T1000 (cell line): ENCODE data around the gene MGAT1.

ENCODE experiments used
- DNase-seq: peaks from one replicate; lab custom pipeline; 2025; ENCODE audit warnings: mixed read lengths; lab: John Stamatoyannopoulos, UW

MGAT1 gene

DNA sequence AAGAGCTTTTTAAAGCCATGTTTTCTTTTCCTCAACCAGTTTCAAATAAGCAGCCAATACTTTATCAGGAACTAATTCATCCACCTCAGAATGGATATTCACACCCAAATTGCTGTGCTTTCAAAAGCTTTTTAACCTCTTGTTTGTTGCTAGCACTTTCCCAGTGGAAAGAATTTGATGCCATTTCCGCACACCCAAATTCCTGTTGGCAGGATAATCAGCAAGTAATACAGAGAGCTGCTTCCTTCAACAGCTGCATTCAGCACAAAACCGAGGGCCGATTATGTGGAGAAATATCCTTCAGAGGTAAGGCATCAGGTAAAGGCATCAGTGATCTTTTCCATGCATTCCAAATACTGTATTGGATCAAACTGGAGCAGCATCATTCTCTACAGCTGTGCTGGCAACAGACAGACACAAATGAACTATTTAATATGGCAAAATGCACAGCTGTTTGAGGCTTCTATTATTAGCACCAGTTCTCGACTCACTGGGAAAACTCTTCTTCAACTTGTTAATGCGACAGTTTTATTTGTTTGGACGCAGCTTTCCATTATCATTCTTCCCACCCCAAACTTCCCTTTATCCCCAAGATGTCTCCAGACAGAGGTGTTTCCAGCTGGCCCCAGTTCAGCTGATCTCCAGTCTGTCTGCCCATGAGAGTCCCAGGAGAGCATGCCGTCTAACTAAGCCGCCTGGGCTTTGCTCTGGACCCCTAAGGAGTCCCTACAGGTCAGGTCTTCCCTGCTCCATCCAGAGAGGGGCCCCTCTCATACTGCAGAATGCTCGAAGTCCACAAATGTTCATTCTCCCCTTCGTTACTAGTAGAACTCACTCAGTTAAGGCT is 22.2 kb upstream of the MGAT1 start:
- no peak for DNase-seq

DNA sequence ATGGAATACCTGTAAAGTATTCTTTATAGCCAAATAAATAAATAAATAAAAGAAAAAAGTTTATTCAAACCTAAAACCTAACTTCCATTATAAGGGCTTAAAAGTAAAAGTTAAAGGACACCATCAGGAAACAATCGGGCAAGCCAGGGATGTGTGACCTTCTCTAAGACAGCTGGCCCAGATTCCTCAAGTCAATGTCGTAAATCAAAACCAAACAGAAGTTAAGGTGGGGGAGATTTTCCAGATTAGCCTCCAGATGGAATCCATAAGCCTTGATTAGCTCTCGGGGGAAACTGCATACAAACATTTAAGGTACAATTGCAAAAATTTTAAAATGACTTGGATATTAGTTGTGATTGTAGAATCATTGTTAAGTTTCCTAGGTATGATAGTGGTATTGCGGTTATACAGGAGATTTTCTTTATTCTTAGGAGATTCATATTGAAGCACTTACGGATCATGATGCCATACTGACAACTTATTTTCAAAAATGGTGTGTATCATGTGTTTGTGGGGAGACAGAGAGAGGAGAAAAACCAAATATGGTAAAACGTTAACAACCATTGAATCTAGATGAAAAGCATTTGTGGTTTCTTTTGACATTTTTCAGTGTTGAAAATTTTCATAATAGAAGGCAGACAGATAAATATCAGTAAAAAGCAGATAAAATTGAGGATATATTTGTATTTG is 21.5 kb upstream of the MGAT1 start:
- no peak for DNase-seq

DNA sequence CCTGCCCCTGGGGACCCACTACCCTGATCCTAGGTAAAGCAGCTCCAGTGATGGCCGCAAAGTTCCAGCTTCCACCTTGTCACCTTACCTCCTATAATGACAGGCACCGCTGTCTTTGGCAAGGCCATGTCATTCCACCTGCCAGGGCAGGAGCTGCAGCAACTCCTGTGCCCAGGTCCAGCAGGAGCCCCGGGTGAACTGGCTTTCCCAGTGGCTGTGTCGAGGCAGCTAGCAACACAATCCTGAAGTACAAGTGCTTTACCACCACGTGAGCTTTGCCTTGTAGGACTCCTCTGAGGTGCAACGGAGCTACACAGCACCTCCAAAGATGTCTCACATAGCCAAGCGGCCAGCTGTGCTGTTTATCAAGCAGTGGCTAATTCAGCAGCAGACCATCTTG is 20.7 kb upstream of the MGAT1 start:
- DNase-seq, result no peak

DNA sequence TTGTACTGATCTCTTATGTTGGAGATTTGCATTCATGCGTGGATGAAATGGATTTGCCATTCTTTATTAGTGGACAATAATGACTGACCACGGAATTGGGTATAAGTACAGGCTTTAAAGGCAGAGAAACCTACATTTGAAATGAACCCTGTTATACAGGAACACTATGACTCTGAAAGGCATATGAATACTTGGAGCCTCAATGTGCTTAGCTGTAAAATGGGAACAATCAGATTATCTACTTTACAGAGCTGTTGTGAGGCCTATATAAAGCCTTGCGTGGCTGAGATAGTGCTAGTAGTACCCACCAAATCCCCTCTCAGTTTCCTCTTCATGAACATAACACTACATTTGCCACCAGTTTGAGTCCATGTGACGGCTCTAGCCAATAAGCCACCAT is 18.9 kb upstream of the MGAT1 start:
- DNase-seq, result no peak

DNA sequence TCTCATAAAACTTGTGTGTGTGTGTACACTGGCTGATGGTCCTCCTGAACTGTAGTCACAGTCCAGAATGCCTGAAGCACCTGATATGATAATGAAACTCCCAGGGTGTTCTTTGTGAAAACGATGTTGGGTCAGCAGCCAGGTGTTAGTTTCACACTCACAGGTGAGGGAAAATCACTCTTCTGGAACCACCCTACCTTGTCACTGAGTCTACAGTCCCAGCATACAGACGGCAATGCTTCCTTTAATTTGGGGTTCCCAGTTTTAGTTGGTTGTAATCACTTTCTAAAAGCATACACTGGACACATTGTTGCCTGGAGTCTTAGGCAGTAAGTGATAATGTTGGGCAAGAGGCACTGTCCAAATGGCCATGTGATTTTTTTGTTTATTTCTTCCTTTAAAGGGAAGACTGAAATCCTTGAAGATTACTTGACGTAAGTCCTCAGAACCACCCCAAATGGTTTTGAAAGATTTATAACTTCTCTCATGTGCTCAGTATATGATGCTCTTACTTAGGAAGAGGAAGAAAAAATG is 18.2 kb upstream of the MGAT1 start:
- no peak for DNase-seq

DNA sequence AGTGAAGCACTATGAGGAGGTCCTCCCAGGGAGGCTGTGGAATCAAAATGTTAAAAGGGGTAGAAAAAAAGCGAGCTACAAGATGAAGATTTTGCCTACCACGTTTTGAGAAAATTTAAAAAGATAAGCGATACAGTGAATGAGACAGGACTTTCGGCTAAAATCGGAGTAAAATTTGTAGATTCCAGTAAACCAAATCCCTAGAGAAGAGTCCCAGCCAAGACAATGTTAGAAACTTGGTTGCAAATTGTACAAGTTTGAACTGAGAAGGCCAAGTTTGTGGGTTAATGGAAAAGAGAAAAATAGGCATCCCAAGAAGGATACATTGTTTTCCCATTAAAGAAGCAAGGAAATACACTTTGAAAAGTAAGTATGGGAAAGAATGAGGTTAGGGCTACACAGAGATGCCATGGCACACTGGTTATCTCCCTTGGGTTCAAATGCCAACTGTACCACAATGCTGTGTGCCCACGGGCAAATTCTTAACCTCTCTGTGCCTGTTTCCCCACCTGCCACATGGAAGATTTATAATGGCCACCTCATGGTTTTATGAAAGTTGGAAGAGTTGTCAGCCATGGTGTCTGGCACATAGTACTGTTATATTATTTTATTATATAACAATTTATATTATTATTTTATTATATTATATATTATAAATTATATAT is 16.2 kb upstream of the MGAT1 start:
- DNase-seq, result no peak

DNA sequence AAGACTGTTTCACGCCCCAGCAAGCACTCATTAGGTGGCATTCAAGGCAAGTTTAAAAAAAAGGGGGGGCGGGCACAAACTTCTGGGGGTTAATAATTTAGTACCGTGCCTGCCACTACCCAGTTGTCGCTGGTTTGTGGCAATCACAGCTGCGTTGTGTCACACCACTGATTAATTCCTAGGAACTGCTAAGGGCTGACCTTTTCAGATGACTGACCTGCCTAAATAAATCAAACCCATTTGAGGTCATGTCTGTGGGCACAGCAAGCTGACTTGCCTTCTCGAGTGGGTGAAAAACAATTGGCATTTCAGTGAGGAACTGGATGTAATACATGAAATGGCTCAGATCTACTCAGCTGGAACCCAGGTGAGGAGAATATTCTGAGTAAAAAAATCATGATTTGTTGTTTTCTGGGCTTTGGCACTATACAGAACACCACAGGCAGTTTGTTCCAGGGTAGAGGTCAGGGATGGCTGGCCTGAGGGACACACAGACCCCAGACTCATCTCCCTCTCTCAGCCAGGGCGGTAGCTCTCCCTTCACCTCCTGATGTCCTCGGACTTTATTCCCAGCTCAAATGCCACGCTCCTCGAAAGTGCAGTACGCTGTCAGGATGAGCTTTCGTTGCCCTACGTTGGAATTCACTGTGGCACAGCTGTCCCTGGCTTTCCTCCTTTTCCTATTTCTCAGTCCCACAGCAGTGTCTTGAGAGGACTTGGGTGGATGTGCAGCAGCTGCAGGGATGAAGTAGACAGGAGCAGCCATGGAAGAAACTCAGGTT is 15.5 kb upstream of the MGAT1 start:
- no peak for DNase-seq

DNA sequence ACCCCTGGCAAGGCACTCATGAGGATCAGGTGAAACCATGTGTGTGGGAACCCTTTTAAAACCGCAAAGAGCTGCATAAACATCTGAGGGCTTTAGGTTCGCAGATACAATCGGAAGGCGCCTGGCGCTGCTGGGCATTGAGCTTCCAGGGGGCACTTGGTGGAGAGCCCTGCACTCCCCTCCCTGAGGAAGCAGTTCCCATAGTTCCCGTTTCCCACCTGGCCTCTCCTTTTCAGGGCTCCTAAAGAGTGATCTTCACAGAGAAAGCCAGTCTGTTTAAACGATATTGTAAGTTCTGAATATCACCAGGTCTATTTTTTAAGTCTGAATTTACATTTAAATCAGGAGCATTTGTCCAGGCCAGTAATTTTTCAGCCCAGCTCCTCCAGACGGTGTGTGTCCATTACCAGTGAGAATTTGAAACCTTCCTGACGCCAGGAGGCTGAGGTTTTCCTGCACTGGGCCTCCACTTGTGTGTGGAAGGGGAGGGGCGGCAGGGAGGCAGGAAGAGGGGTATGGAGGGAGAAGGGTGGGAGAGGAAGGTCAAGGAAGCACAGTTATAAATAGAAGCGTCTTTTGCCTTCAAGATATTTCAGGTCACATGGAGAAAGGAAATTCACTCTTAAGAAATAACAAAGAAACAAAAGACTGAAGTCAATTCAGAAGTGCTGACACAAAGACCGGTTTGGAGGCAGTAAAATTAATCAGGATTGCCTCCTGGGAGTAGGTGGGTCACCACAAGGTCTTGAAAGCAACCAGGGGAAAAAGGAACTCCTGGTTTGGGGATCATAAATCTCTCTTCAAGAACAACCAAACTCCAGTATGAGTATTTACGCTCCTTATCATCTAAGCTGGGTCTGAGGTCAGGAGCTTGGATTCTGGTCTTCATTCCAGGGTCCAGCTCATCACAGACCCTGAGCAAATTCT is 14.3 kb upstream of the MGAT1 start:
- DNase-seq, result no peak

DNA sequence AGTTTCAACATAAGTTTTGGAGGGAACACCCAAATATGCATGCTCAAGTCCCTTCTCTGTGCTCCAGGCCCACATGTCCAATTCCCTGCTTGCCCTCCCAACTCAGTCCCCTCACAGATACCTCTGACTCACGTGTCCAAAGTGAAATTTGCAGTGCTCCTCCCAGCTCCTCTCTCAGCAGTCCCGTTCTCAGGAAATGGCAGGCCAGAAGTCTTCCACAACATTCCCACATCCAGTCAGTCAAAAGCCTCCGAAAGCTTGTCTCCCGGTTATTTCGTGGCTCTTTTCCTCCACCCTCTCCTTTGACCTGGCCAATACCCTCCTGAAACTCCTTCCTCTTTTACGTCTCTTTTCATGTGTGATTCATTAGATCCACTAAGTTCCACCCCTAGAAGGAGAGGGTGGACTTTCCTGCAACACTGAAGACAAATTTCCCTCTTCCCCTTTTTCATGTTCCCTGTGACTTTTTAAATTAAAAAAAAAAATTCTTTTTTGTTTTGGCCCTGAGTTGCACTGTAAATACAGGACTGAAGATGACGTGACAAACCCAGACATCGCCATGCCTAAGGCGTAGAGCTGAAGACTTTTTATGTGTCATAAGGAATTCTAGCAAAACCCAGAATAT is 12.8 kb upstream of the MGAT1 start:
- no peak for DNase-seq

DNA sequence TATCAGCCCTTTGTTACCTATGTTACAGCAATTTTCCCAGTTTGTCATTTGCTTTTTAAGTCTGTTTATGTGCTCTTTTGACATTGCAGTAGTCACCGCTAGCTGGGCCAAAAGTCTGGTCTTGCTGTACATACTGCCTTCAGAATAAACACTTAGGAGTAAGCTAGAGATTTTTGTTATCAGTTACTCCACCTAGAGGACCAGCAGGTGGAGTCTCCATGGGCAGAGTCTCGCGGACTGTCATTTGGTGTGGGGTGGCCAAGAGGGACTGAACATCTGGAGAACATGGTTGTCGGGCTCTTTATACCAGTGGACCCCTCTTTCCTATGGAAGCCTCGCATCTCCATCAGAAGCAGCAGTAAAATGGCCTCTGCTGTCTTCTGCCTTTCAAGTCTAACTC is 10.8 kb upstream of the MGAT1 start:
- no peak for DNase-seq

DNA sequence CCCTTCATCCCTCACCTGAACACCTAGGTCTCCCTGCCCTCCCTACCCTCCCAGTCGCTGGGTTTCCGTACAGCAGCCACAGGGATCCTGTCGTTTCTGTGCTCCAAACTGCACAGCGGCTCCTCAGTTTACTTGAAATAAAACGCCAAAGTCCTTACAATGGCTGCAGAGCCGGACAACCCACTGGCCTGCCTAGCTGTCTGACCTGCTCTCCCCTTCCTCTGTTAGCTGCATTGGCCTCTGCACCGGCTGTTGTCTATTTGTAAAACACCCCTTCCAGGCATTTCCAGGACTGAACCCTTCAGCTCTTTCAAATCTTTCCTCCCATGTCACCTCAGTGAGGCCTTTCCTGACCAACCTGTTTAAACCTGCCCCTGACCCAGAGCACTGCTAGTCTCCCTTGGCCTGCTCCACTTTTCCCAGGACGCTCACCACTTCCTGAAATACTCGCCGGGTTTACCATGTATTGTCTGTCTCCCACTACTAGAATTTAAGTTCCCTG is 9.1 kb upstream of the MGAT1 start:
- no peak for DNase-seq

DNA sequence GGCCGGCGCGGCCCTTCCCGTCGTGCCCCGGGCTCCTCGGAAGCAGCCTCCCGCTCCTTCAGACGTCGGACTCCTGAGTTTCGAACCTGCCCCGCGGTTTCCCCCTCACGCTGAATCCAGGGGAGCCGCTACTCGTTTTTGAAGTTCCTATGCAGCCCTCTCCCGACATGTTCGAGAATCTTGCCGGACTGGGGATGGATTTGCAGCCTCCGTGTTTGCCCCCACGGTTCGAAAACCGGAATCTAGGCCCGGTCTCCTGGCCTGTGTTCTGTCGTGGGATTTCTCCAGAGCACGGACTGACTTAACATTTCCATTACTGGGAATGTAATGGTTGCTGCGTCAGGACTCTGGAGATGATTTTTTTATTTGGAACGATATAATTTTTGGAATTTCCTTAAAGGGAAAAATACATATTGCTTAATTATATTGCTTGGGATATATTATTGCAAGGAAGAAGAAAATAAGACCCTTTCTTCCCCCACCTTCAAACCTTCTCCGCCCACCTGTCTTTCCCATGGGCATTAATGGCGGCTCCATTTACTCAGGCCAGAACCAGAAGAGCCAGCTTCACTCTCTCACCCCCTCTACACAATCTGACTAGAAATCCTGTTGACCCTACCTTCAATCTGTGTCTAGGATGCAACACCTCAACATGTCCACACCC is 8.5 kb upstream of the MGAT1 start:
- DNase-seq, result peak; percentile 38

DNA sequence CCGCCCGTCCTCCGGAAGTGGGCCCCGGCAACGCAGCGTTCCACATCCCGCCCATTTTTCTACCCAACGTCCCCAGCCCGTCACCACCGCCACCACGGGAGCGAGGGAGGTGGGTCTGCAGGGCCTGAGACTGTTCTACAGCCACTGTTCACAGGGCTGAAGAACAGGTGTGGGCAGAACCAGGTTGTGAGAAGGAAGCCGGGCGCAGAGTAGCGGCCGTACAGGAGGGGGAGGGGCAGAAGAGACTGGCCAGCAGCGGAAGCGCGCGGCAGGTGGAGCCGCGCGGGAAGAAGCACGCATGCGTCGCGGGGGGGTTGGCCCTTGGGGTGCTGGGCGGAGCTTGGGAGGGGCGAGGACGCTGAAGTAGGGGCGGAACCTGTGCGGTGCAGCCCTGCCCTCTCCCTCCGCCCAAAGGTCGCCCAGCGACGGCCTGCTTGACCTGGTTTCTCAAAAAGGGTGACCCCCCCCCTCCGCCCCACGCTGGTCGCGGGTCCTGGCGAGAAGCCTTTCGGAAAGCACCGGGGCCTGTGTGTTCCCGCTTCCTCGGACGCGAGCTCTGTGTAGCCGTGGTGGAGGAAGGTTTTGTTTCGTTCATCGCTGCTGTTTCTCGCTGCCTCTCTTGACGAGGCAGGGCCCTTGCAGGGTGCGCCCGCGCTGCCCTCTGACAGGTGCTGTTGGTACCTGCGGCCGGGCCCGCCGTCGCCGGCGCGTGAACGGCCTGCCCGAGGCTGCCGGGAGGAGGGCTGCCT is 7.8 kb upstream of the MGAT1 start:
- peak; percentile 92 for DNase-seq

DNA sequence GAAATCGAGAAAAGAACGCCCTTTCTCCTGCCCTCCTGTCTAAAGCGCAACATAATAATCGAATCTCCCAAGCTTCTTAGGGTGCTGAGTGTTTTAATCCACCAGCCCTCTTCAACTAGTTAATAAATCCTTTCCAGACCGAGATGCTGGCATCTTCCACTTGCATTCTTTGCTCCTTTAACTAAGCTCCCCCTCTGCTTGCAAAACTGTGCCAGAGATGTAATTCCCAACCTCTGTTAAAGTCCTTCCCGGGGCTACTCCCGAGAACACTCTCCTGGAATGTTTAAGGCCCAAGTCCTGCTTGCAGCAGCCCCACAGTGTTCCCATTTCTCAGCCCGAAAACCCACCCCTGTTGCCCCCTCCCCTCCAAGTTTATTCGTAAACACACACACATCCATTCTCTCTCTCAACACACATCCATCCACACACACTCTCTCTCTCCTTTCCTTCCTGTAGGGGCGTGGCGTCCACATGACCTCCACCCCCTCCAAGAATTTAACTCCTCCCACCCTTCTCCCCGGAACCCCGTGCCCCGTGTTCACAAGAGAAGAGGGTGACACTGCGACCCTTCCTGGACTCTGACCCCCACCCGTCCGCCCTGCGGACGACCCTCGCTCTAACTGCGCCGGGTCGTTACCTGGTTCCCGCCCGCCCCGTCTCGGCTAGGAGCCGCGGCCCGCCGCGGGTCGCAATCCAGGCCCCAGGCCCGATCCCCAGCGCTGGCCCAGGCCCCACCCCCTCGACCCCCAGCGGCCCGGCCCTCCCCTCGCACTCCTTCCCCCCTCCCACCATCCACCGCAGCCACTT is 7.0 kb upstream of the MGAT1 start:
- peak; percentile 90 for DNase-seq

DNA sequence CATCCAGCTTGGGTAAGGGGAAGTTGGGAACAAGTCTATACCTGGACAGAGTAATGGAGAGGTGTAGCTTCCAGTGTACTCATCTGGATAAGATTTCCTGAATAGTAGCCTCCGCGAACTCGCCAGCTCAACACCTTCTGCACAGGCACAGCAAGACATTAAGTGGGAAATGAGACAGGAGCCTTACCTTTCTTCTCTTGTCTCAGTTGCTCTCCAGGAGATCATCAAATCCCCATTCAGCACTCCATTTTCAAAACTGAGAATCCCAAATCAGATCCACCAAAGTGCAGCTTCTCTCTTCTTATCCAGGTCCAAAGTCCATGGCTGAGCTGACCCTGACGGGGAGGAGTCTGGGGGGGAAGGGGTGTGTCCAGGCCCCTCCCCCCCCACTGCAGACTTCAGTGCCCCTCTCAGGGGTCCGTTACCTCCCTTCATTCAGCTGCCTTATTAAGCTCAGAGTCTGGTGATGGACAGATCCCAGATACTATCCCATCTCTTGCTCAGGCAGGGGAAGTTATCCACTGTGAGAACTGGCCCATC is 5.9 kb upstream of the MGAT1 start:
- no peak for DNase-seq

DNA sequence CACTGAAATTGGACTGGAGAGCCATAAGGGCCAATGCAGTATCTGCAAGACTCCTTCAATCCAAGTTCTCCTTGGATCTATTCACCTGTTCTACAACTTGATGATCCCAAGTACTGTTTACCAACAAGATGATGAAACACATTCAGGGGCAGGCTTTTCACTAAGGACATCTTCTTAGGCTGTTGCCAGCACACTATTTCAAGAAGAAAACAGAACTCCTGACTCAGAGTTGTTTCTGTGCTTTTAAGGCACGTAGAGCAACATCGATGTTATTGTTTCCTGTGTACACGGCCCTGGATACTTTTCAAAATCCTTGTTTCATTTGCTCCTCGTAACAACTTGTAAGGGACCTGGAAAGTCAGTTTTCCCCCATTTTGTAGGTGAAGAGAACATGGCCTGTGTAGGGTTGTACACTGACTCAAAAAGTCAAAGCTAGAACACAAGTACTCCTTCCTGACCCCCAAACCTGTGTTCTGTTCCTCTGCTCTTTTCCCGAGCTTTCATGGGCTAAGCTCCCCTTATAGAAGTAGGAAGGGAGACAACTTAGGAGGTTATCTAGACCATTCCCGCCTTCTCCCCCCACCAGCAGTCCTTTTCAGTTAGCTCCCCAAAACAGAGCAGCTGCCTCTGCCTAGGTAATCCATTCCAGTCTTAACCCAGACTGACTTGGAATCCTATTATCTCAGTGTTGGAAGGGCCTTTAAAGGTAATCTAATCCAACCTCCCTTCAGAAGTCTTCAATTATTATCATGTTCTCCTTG is 5.2 kb upstream of the MGAT1 start:
- DNase-seq, result no peak

DNA sequence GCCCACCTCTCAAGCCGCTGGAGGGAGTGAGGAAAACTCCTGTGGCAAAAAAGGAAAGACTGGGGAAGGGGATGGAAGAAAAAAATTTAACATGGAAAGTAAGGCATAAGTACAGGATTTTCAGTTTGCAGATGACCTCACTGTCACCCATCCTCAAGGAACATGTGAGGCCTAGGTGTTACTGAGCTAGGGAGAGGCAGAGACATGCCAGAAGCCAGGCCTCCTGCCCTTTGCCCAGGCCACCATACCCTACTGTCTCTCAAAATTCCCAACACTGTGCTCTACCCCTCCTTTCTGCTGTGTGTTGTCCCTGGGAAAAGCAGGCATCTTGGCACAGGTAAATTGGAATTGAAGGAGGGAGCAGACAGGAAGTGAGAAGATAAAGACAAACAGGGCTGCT is 4.4 kb upstream of the MGAT1 start:
- no peak for DNase-seq
